K562 (cell line): Measurements from ENCODE around the gene LNX2. TPM values are rescaled to one million over a fixed set of nuclear protein-coding genes. Genes with fewer than 3 reads are reported as not detected.

Source experiments
- ATAC-seq: fragments of 200-7000 bp; cut with Tn5 transposase; 3 replicates; pipeline ENCODE4 v1.9.1; 2020; ENCODE audit warnings: moderate library complexity
- BruUV-seq: library from RNA; stranded (reverse); fragments of 400-500 nt; replicated peaks from 2 replicates; lab custom pipeline; 2021; lab: Mats Ljungman, UMichigan
- CTCF ChIA-PET: fragments of 300-600 bp; formaldehyde crosslinking; extraction: SDS; loops from one replicate; lab custom pipeline; 2021; ENCODE audit warnings: low intra/inter-chr PET ratio; lab: Yijun Ruan, JAX
- POLR2A ChIA-PET: fragments of 300-600, 350-650 bp; sonication (Branson Sonifier 250); formaldehyde crosslinking; extraction: SDS; loops from one replicate; lab custom pipeline; 2021; ENCODE audit warnings: antibody characterized with exemption, inconsistent platforms; lab: Yijun Ruan, JAX
- DNase-seq, 4 experiments: peaks; one replicate each; pipeline versions ENCODE4 v3.0.0 to v3.0.0-alpha.2; 2011 to 2018; ENCODE audit warnings: low spot score in 3 of 4, mixed read lengths in 3 of 4; ENCODE audit errors: extremely low read depth in 1 of 4
- FAIRE-seq: peaks from 2 replicates; lab custom pipeline; 2011; peaks lifted over from hg19 to GRCh38; lab: Jason Lieb, UNC
- H2AFZ ChIP-seq: 2 replicates; pipeline ENCODE4 v1.6.0; 2011; ENCODE audit warnings: low read depth, low read length, control low read depth, inconsistent platforms
- H3K27ac ChIP-seq: fragments of 200-600 bp; 3 replicates; pipeline ENCODE4 v1.8.0; 2011; ENCODE audit warnings: low read depth, mild to moderate bottlenecking, control low read depth, inconsistent platforms, low read length, moderate library complexity, mixed read lengths; ENCODE audit errors: extremely low read depth
- H3K27me3 ChIP-seq, 2 experiments: fragments of 300-600 bp in 1 of 2; 2 replicates in 1 of 2; 3 replicates in 1 of 2; pipeline versions ENCODE4 v1.6.0 to v1.8.0; 2011; ENCODE audit warnings: inconsistent platforms in 2 of 2, low read length in 2 of 2, mild to moderate bottlenecking in 1 of 2, mixed read lengths in 1 of 2, moderate library complexity in 1 of 2; ENCODE audit not compliant: control insufficient read depth in 2 of 2, insufficient read depth in 2 of 2
- H3K36me3 ChIP-seq: fragments of 300-600 bp; 3 replicates; pipeline ENCODE4 v1.8.0; 2011; ENCODE audit warnings: mild to moderate bottlenecking, low read length, inconsistent platforms; ENCODE audit not compliant: control insufficient read depth, insufficient read depth
- H3K4me1 ChIP-seq, 2 experiments: fragments of 200-600 bp in 1 of 2; replicated peaks in 1 of 2; 2 replicates in 1 of 2; 3 replicates in 1 of 2; pipeline versions ENCODE4 v1.5.1 to v1.8.0; 2011; ENCODE audit warnings: inconsistent platforms in 2 of 2, low read length in 2 of 2, mild to moderate bottlenecking in 1 of 2, mixed read lengths in 1 of 2, moderate library complexity in 1 of 2; ENCODE audit not compliant: control insufficient read depth in 2 of 2, insufficient read depth in 2 of 2
- H3K4me2 ChIP-seq: 2 replicates; pipeline ENCODE4 v1.6.1; 2011; ENCODE audit warnings: low read length, control low read depth, inconsistent platforms, mixed read lengths; ENCODE audit not compliant: insufficient read depth
- H3K4me3 ChIP-seq: fragments of 200-600 bp; sonication (generic), shearing (Covaris generic); 2 replicates; pipeline ENCODE4 v1.5.1; 2016; ENCODE audit warnings: control low read depth, inconsistent platforms
- H3K79me2 ChIP-seq: fragments of 200-600 bp; 3 replicates; pipeline ENCODE4 v1.8.0; 2011; ENCODE audit warnings: low read length, inconsistent platforms; ENCODE audit not compliant: control insufficient read depth, insufficient read depth
- H3K9ac ChIP-seq, 2 experiments: 2 replicates each; pipeline versions ENCODE4 v1.6.0 to v1.6.1; 2011; ENCODE audit warnings: low read depth in 2 of 2, low read length in 2 of 2, control low read depth in 1 of 2, inconsistent platforms in 1 of 2, mild to moderate bottlenecking in 1 of 2, mixed read lengths in 1 of 2; ENCODE audit not compliant: insufficient read depth in 1 of 2
- H3K9me1 ChIP-seq: one replicate; pipeline ENCODE4 v1.6.0; 2011; ENCODE audit warnings: inconsistent platforms, mild to moderate bottlenecking, low read length, moderate library complexity; ENCODE audit not compliant: control insufficient read depth, insufficient read depth
- H3K9me3 ChIP-seq: replicated peaks from 2 replicates; pipeline ENCODE4 v1.5.1; 2011; ENCODE audit warnings: low read depth, low read length, inconsistent platforms; ENCODE audit not compliant: control insufficient read depth, insufficient read depth
- H4K20me1 ChIP-seq: replicated peaks from 2 replicates; pipeline ENCODE4 v1.6.1; 2011; ENCODE audit warnings: low read length, inconsistent platforms, mixed read lengths; ENCODE audit not compliant: control insufficient read depth, insufficient read depth
- CTBP1 ChIP-seq: fragments of 450-650 bp; IDR thresholded peaks from 2 replicates; pipeline ENCODE4 v1.6.1; 2016; ENCODE audit warnings: borderline replicate concordance
- E2F3 ChIP-seq: fragments of 250-450 bp; sonication (Bioruptor Pico); IDR thresholded peaks from 2 replicates; pipeline ENCODE4 v1.4.0; 2020; ENCODE audit warnings: mild to moderate bottlenecking
- NCOR1 ChIP-seq: fragments of 450-650 bp; IDR thresholded peaks from 2 replicates; pipeline ENCODE4 v1.6.1; 2016; ENCODE audit warnings: mild to moderate bottlenecking, moderate library complexity
- RHOXF2B ChIP-seq: fragments of 250-450 bp; sonication (Bioruptor Pico); conservative IDR thresholded peaks from 2 replicates; pipeline ENCODE4 v1.5.1; 2021
- SAP30 ChIP-seq: fragments of 200-600 bp; sonication (generic); IDR thresholded peaks from 2 replicates; pipeline ENCODE4 v1.6.1; 2012; ENCODE audit warnings: borderline replicate concordance, low read depth, mild to moderate bottlenecking, moderate library complexity, low read length, control low read depth, inconsistent platforms; ENCODE audit not compliant: insufficient read depth, poor library complexity, severe bottlenecking
- SNIP1 ChIP-seq: fragments of 450-650 bp; IDR thresholded peaks from 2 replicates; pipeline ENCODE4 v1.7.1; 2017; ENCODE audit warnings: low read depth, mild to moderate bottlenecking
- ZNF780A ChIP-seq: fragments of 250-450 bp; sonication (Bioruptor Pico); IDR thresholded peaks from 2 replicates; pipeline ENCODE4 v1.5.0; 2021; ENCODE audit warnings: mild to moderate bottlenecking
- WGBS: fragments of 100-300 bp; shearing (Covaris generic); methylation state at CpG from one replicate; pipeline ENCODE4 v1.1.6; 2016; ENCODE audit warnings: low coverage, mixed read lengths; ENCODE audit not compliant: insufficient coverage; ENCODE audit errors: missing lambda C conversion rate; 5-methylcytosine and 5-hydroxymethylcytosine counted together
- in situ Hi-C: fragments of 300-500 bp; cut with MboI; formaldehyde crosslinking; loops from 4 replicates; pipeline ENCODE4 v1.15.0; 2018; ENCODE audit warnings: inconsistent platforms, mixed read lengths
- intact Hi-C: fragments of 100-400 bp; cut with micrococcal nuclease; formaldehyde crosslinking; loops from 2 replicates; pipeline ENCODE4 v1.14.2; 2022
- polyA plus RNA-seq, 8 experiments: library from polyadenylated mRNA; depleted of rRNA in 4 of 8; stranded (reverse) in 5 of 8; unstranded in 3 of 8; fragments of >200 nt; fragmentation: Nextera tagmentation in 2 of 8; fragmentation: Illumina TruSeq in 1 of 8; extraction: Ambion mirVana in 2 of 8; extraction: Trizol in 1 of 8; gene quantifications; 2 replicates each; pipeline versions ENCODE4 v1.2.1 to v1.2.3, GENCODE V29; 2011 to 2014; ENCODE audit warnings: inconsistent platforms in 1 of 8, missing spikeins in 1 of 8
- total RNA-seq, 7 experiments: library from RNA; depleted of rRNA in 6 of 7; stranded (reverse); fragments of >200 nt in 6 of 7; fragmentation: Illumina TruSeq in 2 of 7; extraction: Trizol in 2 of 7; gene quantifications; 2 replicates each; pipeline versions ENCODE4 v1.2.1 to v1.2.3, GENCODE V29; 2011 to 2021; ENCODE audit warnings: low replicate concordance in 1 of 7
- TF ChIP-seq, protein P1 (sequence below), 2 experiments: IDR thresholded peaks; 2 replicates each; pipeline ENCODE4 v1.6.1; 2012; ENCODE audit warnings: improper control_type of control experiment in 2 of 2, low read depth in 2 of 2, low read length in 2 of 2, borderline replicate concordance in 1 of 2
- TF ChIP-seq, protein P2 (sequence below): sonication (generic); formaldehyde crosslinking; IDR thresholded peaks from 2 replicates; pipeline ENCODE4 v1.8.0; 2023; ENCODE audit warnings: mild to moderate bottlenecking, missing genetic modification reagents
- TF ChIP-seq, protein P3 (sequence below), 3 experiments: IDR thresholded peaks in 2 of 3; conservative IDR thresholded peaks in 1 of 3; 2 replicates each; pipeline ENCODE4 v1.5.1; 2011 to 2012; ENCODE audit warnings: low read length in 3 of 3, mild to moderate bottlenecking in 3 of 3, control low read depth in 2 of 3, improper control_type of control experiment in 1 of 3, inconsistent platforms in 1 of 3, low read depth in 1 of 3, mixed read lengths in 1 of 3, moderate library complexity in 1 of 3; ENCODE audit not compliant: insufficient read depth in 2 of 3
- TF ChIP-seq, protein P4 (sequence below): sonication (generic); formaldehyde crosslinking; IDR thresholded peaks from 2 replicates; pipeline ENCODE4 v1.8.1; 2023; ENCODE audit warnings: mild to moderate bottlenecking, missing genetic modification reagents

The LNX2 gene
- total and polyA plus RNA-seq, 9 of the 15 experiments (the other 6 are each of a cell fraction or from before 2014, with no cell fraction given), result 1.5 to 5.5 (median 4.0) TPM

DNA sequence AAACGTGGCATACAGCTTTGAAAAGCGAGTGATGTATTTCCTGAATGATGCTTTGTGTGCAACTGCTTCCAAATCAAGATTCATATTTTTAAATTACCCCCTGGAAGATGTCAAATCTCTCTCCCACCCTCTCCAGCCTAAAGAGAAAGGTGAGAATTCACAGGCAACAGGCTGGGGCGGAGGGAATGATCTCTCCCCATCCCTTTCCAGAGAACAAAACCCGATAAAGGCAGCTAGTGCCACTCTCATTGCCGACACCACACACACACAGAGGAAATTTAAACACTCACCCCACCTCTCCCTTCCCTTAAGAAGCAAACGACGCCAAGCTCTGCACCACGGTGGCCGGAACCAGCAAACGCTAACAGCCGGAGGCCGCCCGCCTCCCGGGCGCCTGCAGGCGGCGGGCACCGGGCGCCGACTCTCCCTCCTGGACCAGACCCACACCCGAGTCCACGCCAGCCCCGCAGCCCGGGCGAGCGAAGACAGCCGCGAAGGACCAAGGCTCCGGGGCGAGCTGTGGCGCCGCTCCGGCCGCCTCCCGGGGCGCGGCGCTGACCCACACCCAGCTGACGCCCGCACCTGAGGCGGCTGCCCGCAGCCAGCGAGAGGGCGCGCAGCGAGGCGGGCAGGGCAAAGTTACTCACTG, 477 bp downstream of the LNX2 start:
- Histone ChIP-seq H3K27me3 (no peaks in the 10 kb centered on the region), H4K20me1 (no peaks in the 10 kb centered on the region), H3K36me3 (peaks cover 22% of the 10 kb centered on the region), H3K79me2 (peaks cover 53% of the 10 kb centered on the region), H3K9me1 (no peaks in the 10 kb centered on the region), H3K4me2 (peak overlapping the region; percentile 80), H3K27ac (peak overlapping the region; percentile 55; the same call in 1 of the 3 replicates), H2AFZ (peak overlapping the region; percentile 63), H3K9me3 (no peaks in the 10 kb centered on the region), H3K4me3 (peak overlapping the region; percentile 98), H3K9ac (peak overlapping the region; percentile 61 to 91), H3K4me1 (peaks cover 14 to 15% of the 10 kb centered on the region in 2 experiments; a peak in 3 of 5 replicates)
- POLR2A ChIA-PET, result interaction anchor here (0.5 to 1.5 kb wide), 7 partner anchors 10 to 652 kb away, joined by 3 to 8 read pairs (median 3); no protein-coding TSS in a partner anchor
- FAIRE-seq (no peak), ATAC-seq (peak; percentile 27), DNase-seq (peak in 1 of 4 experiments; percentile 22)
- in situ Hi-C loops (no loop called here), intact Hi-C loops (no loop called here)
- no TSS peak for BruUV-seq
- WGBS, result 0% methylated on average over 21 of the region's 47 CpGs
- CTCF ChIA-PET, result no interaction called here
- TF ChIP-seq SAP30, result peak; percentile 53
- TF ChIP-seq, protein P1, sequence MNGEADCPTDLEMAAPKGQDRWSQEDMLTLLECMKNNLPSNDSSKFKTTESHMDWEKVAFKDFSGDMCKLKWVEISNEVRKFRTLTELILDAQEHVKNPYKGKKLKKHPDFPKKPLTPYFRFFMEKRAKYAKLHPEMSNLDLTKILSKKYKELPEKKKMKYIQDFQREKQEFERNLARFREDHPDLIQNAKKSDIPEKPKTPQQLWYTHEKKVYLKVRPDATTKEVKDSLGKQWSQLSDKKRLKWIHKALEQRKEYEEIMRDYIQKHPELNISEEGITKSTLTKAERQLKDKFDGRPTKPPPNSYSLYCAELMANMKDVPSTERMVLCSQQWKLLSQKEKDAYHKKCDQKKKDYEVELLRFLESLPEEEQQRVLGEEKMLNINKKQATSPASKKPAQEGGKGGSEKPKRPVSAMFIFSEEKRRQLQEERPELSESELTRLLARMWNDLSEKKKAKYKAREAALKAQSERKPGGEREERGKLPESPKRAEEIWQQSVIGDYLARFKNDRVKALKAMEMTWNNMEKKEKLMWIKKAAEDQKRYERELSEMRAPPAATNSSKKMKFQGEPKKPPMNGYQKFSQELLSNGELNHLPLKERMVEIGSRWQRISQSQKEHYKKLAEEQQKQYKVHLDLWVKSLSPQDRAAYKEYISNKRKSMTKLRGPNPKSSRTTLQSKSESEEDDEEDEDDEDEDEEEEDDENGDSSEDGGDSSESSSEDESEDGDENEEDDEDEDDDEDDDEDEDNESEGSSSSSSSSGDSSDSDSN (IDR thresholded peaks at IDR 0.05; ENCODE audit: borderline replicate concordance in 1 of 2, low read depth in 2 of 2, low read length in 2 of 2), result 0 out of 4 replicates have a peak, but pooled peaks of 1 of the 2 experiments have one; percentile 3
- no peak for TF ChIP-seq NCOR1
- TF ChIP-seq CTBP1, result peak; percentile 54
- TF ChIP-seq, protein P2, sequence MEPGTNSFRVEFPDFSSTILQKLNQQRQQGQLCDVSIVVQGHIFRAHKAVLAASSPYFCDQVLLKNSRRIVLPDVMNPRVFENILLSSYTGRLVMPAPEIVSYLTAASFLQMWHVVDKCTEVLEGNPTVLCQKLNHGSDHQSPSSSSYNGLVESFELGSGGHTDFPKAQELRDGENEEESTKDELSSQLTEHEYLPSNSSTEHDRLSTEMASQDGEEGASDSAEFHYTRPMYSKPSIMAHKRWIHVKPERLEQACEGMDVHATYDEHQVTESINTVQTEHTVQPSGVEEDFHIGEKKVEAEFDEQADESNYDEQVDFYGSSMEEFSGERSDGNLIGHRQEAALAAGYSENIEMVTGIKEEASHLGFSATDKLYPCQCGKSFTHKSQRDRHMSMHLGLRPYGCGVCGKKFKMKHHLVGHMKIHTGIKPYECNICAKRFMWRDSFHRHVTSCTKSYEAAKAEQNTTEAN (CRISPR knock-in tag), result no peak
- TF ChIP-seq E2F3 (CRISPR knock-in tag), result 0 out of 2 replicates have a peak, but pooled peaks have one; percentile 13
- TF ChIP-seq, protein P3, sequence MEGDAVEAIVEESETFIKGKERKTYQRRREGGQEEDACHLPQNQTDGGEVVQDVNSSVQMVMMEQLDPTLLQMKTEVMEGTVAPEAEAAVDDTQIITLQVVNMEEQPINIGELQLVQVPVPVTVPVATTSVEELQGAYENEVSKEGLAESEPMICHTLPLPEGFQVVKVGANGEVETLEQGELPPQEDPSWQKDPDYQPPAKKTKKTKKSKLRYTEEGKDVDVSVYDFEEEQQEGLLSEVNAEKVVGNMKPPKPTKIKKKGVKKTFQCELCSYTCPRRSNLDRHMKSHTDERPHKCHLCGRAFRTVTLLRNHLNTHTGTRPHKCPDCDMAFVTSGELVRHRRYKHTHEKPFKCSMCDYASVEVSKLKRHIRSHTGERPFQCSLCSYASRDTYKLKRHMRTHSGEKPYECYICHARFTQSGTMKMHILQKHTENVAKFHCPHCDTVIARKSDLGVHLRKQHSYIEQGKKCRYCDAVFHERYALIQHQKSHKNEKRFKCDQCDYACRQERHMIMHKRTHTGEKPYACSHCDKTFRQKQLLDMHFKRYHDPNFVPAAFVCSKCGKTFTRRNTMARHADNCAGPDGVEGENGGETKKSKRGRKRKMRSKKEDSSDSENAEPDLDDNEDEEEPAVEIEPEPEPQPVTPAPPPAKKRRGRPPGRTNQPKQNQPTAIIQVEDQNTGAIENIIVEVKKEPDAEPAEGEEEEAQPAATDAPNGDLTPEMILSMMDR (IDR thresholded peaks at IDR 0.05 in 2 of 3, conservative IDR thresholded peaks at IDR 0.05 in 1 of 3; ENCODE audit: insufficient read depth in 2 of 3, low read depth in 1 of 3, low read length in 3 of 3), result peak in 1 of 3 experiments; percentile 7; a peak in 1 of 6 replicates
- no peak for TF ChIP-seq SNIP1
- TF ChIP-seq ZNF780A (CRISPR knock-in tag), result no peak
- TF ChIP-seq, protein P4, sequence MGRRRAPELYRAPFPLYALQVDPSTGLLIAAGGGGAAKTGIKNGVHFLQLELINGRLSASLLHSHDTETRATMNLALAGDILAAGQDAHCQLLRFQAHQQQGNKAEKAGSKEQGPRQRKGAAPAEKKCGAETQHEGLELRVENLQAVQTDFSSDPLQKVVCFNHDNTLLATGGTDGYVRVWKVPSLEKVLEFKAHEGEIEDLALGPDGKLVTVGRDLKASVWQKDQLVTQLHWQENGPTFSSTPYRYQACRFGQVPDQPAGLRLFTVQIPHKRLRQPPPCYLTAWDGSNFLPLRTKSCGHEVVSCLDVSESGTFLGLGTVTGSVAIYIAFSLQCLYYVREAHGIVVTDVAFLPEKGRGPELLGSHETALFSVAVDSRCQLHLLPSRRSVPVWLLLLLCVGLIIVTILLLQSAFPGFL (CRISPR knock-in tag), result no peak
- TF ChIP-seq RHOXF2B (CRISPR knock-in tag), result no peak
